ENCODE measurements around the gene RPA3. TPM values are rescaled to one million over a fixed set of nuclear protein-coding genes. Genes with fewer than 3 reads are reported as not detected.

RPA3 gene
- total RNA-seq, 6 experiments from 2014 or later: 11.3 to 22.3 (median 21.4) TPM

GRCh38 chr7:7607010-7607409 lies 111.4 kb downstream of the RPA3 start:
- Histone ChIP-seq H3K4me3 (no peak overlapping the region), H3K36me3 (peaks cover 0 to 19% (median 0%) of the 10 kb centered on the region in 4 donors), H3K9me3 (no peaks in the 10 kb centered on the region), H3K27ac (no peak overlapping the region), H3K4me1 (no peaks in the 10 kb centered on the region), H3K27me3 (no peaks in the 10 kb centered on the region)
- intact Hi-C loops (cut with DNase I): no loop called here
- DNase-seq (no peak), ATAC-seq (no peak)
- TF ChIP-seq POLR2A (IDR thresholded peaks at IDR 0.05) (no peak), CTCF (IDR thresholded peaks at IDR 0.05) (no peak)
- 60% methylated on average over 3 of the region's 3 CpGs for WGBS (ENCODE audit: insufficient coverage, low coverage, low lambda C conversion rate, missing lambda C conversion rate)

GRCh38 chr7:7596176-7596575 lies 122.2 kb downstream of the RPA3 start:
- intact Hi-C loops (cut with DNase I): no loop called here
- WGBS (ENCODE audit: insufficient coverage, low coverage, low lambda C conversion rate, missing lambda C conversion rate): 73% methylated on average over 5 of the region's 5 CpGs
- no peak for DNase-seq
- Histone ChIP-seq H3K4me3 (no peak overlapping the region), H3K9me3 (no peaks in the 10 kb centered on the region), H3K36me3 (peaks cover 0 to 16% (median 6%) of the 10 kb centered on the region in 4 donors), H3K27me3 (no peaks in the 10 kb centered on the region), H3K27ac (no peak overlapping the region), H3K4me1 (no peaks in the 10 kb centered on the region)
- peak in 3 of 4 donors; percentile 23 to 47 (median 38) for ATAC-seq
- TF ChIP-seq CTCF (IDR thresholded peaks at IDR 0.05) (no peak), POLR2A (IDR thresholded peaks at IDR 0.05) (no peak)

- WGBS (ENCODE audit: insufficient coverage, low coverage, low lambda C conversion rate, missing lambda C conversion rate): 80% methylated on average over 1 of the region's 1 CpG
- no peaks in the 10 kb centered on the region for H3K4me1 ChIP-seq
- no peak overlapping the region for H3K27ac ChIP-seq
- TF ChIP-seq POLR2A (IDR thresholded peaks at IDR 0.05): no peak
- TF ChIP-seq CTCF (IDR thresholded peaks at IDR 0.05): peak; percentile 40 to 45 (median 42)
- ATAC-seq (peak in 3 of 4 donors; percentile 32 to 62 (median 61)), DNase-seq (no peak)
- intact Hi-C loops (cut with DNase I): no loop called here
- no peaks in the 10 kb centered on the region for H3K27me3 ChIP-seq
- H3K4me3 ChIP-seq: no peak overlapping the region
- no peaks in the 10 kb centered on the region for H3K9me3 ChIP-seq
- H3K36me3 ChIP-seq: peaks cover 0 to 16% (median 6%) of the 10 kb centered on the region in 4 donors
Measured at GRCh38 chr7:7595451-7595850, 123.0 kb downstream of the RPA3 start.

Other genes starting within 250 kb of the RPA3 start
- under 1 TPM in 4 of 6 experiments, not detected in 2; 0.07 to 0.51 (median 0.34) TPM for gene COL28A1, start 182.7 kb downstream of the RPA3 start, total RNA-seq
- gene MIOS, start 151.7 kb downstream of the RPA3 start, total RNA-seq: 10 to 100 TPM; 14.1 to 21.3 (median 18.6) TPM
- 10 to 100 TPM in 2 of 6 experiments, 1 to 10 TPM in 4; 7.6 to 15.3 (median 9.5) TPM for gene UMAD1, start 77.9 kb downstream of the RPA3 start, total RNA-seq

All from right lobe of liver (tissue), 6 donors.